H1 (cell line): ENCODE results near the gene MT2A. TPM values are rescaled to one million over a fixed set of nuclear protein-coding genes. Genes with fewer than 3 reads are reported as not detected.
A peak's percentile ranks its signal among the peaks of the same experiment; 100 is the strongest.

Experiments used
- CTCF ChIA-PET: fragments of 300-600 bp; sonication (Branson Sonifier 250); formaldehyde crosslinking; loops from one replicate; lab custom pipeline; 2021; ENCODE audit not compliant: partially characterized antibody; lab: Charles Lee
- POLR2A ChIA-PET: fragments of 300-600 bp; sonication (Branson Sonifier 250); formaldehyde crosslinking; loops from one replicate; lab custom pipeline; 2021; ENCODE audit warnings: inconsistent platforms; ENCODE audit not compliant: partially characterized antibody; lab: Charles Lee
- DNase-seq, 2 experiments: peaks; one replicate each; pipeline versions ENCODE4 v3.0.0 to v3.0.0-alpha.2; 2010 to 2022; ENCODE audit warnings: low spot score in 2 of 2, low read depth in 1 of 2, mixed read lengths in 1 of 2
- FAIRE-seq: peaks from 2 replicates; lab custom pipeline; 2011; peaks lifted over from hg19 to GRCh38; lab: Jason Lieb, UNC
- H2AFZ ChIP-seq: 2 replicates; pipeline ENCODE4 v1.8.1; 2012; ENCODE audit warnings: low read length, inconsistent platforms
- H2AK5ac ChIP-seq: 2 replicates; pipeline ENCODE4 v1.6.1; 2013; ENCODE audit warnings: low read depth, low read length
- H2BK120ac ChIP-seq: replicated peaks from 2 replicates; pipeline ENCODE3; 2013; ENCODE audit warnings: low read depth, low read length, inconsistent platforms
- H2BK12ac ChIP-seq: 2 replicates; pipeline ENCODE4 v1.6.1; 2013; ENCODE audit warnings: low read depth, low read length
- H2BK15ac ChIP-seq: 2 replicates; pipeline ENCODE4 v1.6.1; 2013; ENCODE audit warnings: low read length
- H2BK20ac ChIP-seq: 2 replicates; pipeline ENCODE4 v1.6.1; 2013; ENCODE audit warnings: low read length
- H2BK5ac ChIP-seq: 2 replicates; pipeline ENCODE4 v1.6.1; 2013; ENCODE audit warnings: low read depth, low read length
- H3K14ac ChIP-seq: 2 replicates; pipeline ENCODE4 v1.6.1; 2013; ENCODE audit warnings: inconsistent platforms; ENCODE audit not compliant: insufficient read length
- H3K18ac ChIP-seq: 2 replicates; pipeline ENCODE4 v1.6.1; 2013; ENCODE audit warnings: low read length; ENCODE audit errors: extremely low read depth
- H3K23ac ChIP-seq: 2 replicates; pipeline ENCODE4 v1.6.1; 2013; ENCODE audit warnings: inconsistent platforms; ENCODE audit not compliant: insufficient read length
- H3K23me2 ChIP-seq: 2 replicates; pipeline ENCODE4 v1.6.1; 2013; ENCODE audit warnings: low read depth, low read length
- H3K27ac ChIP-seq: 2 replicates; pipeline ENCODE4 v1.6.1; 2011; ENCODE audit warnings: low read depth, low read length, inconsistent platforms
- H3K27me3 ChIP-seq, 4 experiments: replicated peaks in 1 of 4; 1 replicate in 1 of 4; 2 replicates in 3 of 4; pipeline versions ENCODE4 v1.6.1 to v1.8.1; 2011 to 2013; ENCODE audit warnings: low read length in 3 of 4, mild to moderate bottlenecking in 3 of 4, inconsistent platforms in 2 of 4, mixed read lengths in 2 of 4, moderate library complexity in 1 of 4; ENCODE audit not compliant: control insufficient read depth in 3 of 4, insufficient read depth in 3 of 4; ENCODE audit errors: extremely low read depth in 1 of 4
- H3K36me3 ChIP-seq, 4 experiments: 2 replicates each; pipeline versions ENCODE4 v1.6.1 to v1.8.1; 2011 to 2013; ENCODE audit warnings: mild to moderate bottlenecking in 4 of 4, low read length in 3 of 4, moderate library complexity in 2 of 4, control low read depth in 1 of 4, inconsistent platforms in 1 of 4; ENCODE audit not compliant: insufficient read depth in 4 of 4, control insufficient read depth in 2 of 4
- H3K4ac ChIP-seq: replicated peaks from 2 replicates; pipeline ENCODE3; 2013; ENCODE audit warnings: low read length, low read depth, mixed read lengths, inconsistent platforms; ENCODE audit not compliant: insufficient read length
- H3K4me1 ChIP-seq, 4 experiments: replicated peaks in 1 of 4; 1 replicate in 1 of 4; 2 replicates in 3 of 4; pipeline versions ENCODE4 v1.6.1 to v1.8.1; 2011 to 2013; ENCODE audit warnings: low read length in 3 of 4, inconsistent platforms in 2 of 4, mixed read lengths in 1 of 4; ENCODE audit not compliant: insufficient read depth in 4 of 4, control insufficient read depth in 3 of 4
- H3K4me2 ChIP-seq, 2 experiments: 2 replicates each; pipeline versions ENCODE4 v1.6.1 to v1.8.1; 2011 to 2013; ENCODE audit warnings: low read depth in 2 of 2, low read length in 2 of 2, control low read depth in 1 of 2, inconsistent platforms in 1 of 2, mild to moderate bottlenecking in 1 of 2; ENCODE audit not compliant: insufficient read depth in 1 of 2
- H3K4me3 ChIP-seq, 4 experiments: fragments of 200-600, 300-600 bp in 1 of 4; sonication (generic), shearing (Covaris generic), sonication (Bioruptor Twin) in 1 of 4; 2 replicates each; pipeline versions ENCODE4 v1.5.1 to v1.8.1; 2011 to 2016; ENCODE audit warnings: low read length in 4 of 4, low read depth in 3 of 4, control low read depth in 2 of 4, inconsistent platforms in 2 of 4, mild to moderate bottlenecking in 2 of 4, mixed read lengths in 1 of 4, moderate library complexity in 1 of 4; ENCODE audit not compliant: insufficient read depth in 2 of 4; ENCODE audit errors: extremely low read depth in 1 of 4
- H3K56ac ChIP-seq: replicated peaks from 2 replicates; pipeline ENCODE3; 2013; ENCODE audit warnings: low read depth, mild to moderate bottlenecking, mixed read lengths, low read length, inconsistent platforms; ENCODE audit not compliant: insufficient read length
- H3K79me1 ChIP-seq: 2 replicates; pipeline ENCODE4 v1.6.1; 2013; ENCODE audit warnings: low read depth, low read length, control low read depth
- H3K79me2 ChIP-seq, 2 experiments: 2 replicates each; pipeline versions ENCODE4 v1.6.1 to v1.8.1; 2012 to 2013; ENCODE audit warnings: low read length in 2 of 2, mild to moderate bottlenecking in 2 of 2, inconsistent platforms in 1 of 2; ENCODE audit not compliant: insufficient read depth in 2 of 2, control insufficient read depth in 1 of 2
- H3K9ac ChIP-seq, 4 experiments: replicated peaks in 1 of 4; 1 replicate in 1 of 4; 2 replicates in 3 of 4; pipeline versions ENCODE4 v1.6.1 to v1.8.1; 2011 to 2013; ENCODE audit warnings: low read depth in 3 of 4, low read length in 3 of 4, control low read depth in 2 of 4, mild to moderate bottlenecking in 2 of 4, moderate library complexity in 2 of 4, inconsistent platforms in 1 of 4; ENCODE audit errors: extremely low read depth in 1 of 4
- H3K9me3 ChIP-seq, 2 experiments: 2 replicates each; pipeline versions ENCODE4 v1.6.1 to v1.8.1; 2012 to 2013; ENCODE audit warnings: mild to moderate bottlenecking in 2 of 2, moderate library complexity in 2 of 2, control low read depth in 1 of 2, inconsistent platforms in 1 of 2, low read depth in 1 of 2, low read length in 1 of 2, mixed read lengths in 1 of 2; ENCODE audit not compliant: insufficient read depth in 2 of 2
- H4K20me1 ChIP-seq, 2 experiments: replicated peaks in 1 of 2; 2 replicates each; pipeline versions ENCODE3 to v1.8.1; 2011 to 2013; ENCODE audit warnings: inconsistent platforms in 2 of 2, low read length in 2 of 2, mild to moderate bottlenecking in 1 of 2; ENCODE audit not compliant: insufficient read depth in 2 of 2, control insufficient read depth in 1 of 2
- H4K5ac ChIP-seq: 2 replicates; pipeline ENCODE4 v1.6.1; 2013; ENCODE audit warnings: low read length, low read depth, mixed read lengths, inconsistent platforms; ENCODE audit not compliant: insufficient read length
- H4K8ac ChIP-seq: 2 replicates; pipeline ENCODE4 v1.8.0; 2013; ENCODE audit warnings: mild to moderate bottlenecking, moderate library complexity, low read length, inconsistent platforms; ENCODE audit not compliant: insufficient read depth; ENCODE audit errors: extremely low read depth
- H4K91ac ChIP-seq: replicated peaks from 2 replicates; pipeline ENCODE3; 2013; ENCODE audit warnings: low read length, mixed read lengths, inconsistent platforms; ENCODE audit not compliant: insufficient read length
- CEBPB ChIP-seq: IDR thresholded peaks from 2 replicates; pipeline ENCODE4 v1.6.1; 2012; ENCODE audit warnings: low read depth, low read length
- RBBP5 ChIP-seq: IDR thresholded peaks from 2 replicates; pipeline ENCODE4 v1.7.1; 2012; ENCODE audit warnings: low read depth, mild to moderate bottlenecking, inconsistent platforms, low read length, moderate library complexity, borderline replicate concordance
- WGBS, 2 experiments: shearing (Covaris generic) in 1 of 2; methylation state at CpG; one replicate each; pipeline versions ENCODE4 v1.1.6 to v1.1.7; 2013 to 2015; ENCODE audit warnings: low lambda C conversion rate in 2 of 2, mixed read lengths in 2 of 2, inconsistent platforms in 1 of 2, low coverage in 1 of 2, missing lambda C conversion rate in 1 of 2; ENCODE audit not compliant: insufficient replicate concordance in 2 of 2, insufficient coverage in 1 of 2, insufficient read length in 1 of 2; ENCODE audit errors: extremely low coverage in 1 of 2, missing lambda C conversion rate in 1 of 2; 5-methylcytosine and 5-hydroxymethylcytosine counted together
- polyA plus RNA-seq, 7 experiments: library from polyadenylated mRNA; depleted of rRNA in 3 of 7; stranded (reverse) in 5 of 7; unstranded in 2 of 7; fragments of >200 nt in 5 of 7; fragments of 200-250 nt in 2 of 7; gene quantifications; 1 replicate in 5 of 7; 2 replicates in 1 of 7; 4 replicates in 1 of 7; pipeline versions ENCODE4 v1.2.1 to v1.2.3, GENCODE V29; 2011 to 2013; ENCODE audit warnings: missing spikeins in 2 of 7, mixed read lengths in 2 of 7
- total RNA-seq: library from RNA; stranded (reverse); fragmentation: NEBNext Ultra II Directional; extraction: Animal tissue kit (Norgen Biotek cat#: 25700); gene quantifications from 2 replicates; pipeline ENCODE4 v1.2.1, GENCODE V29; 2021

MT2A gene
- total and polyA plus RNA-seq, 2 of the 8 experiments (the other 6 are each of a cell fraction or from before 2014, with no cell fraction given) = 9.5 to 30.1 TPM

- ChIA-PET POLR2A (interaction anchor here (1.0 to 6.3 kb wide), 5 partner anchors 14 to 43 kb away, joined by 3 to 30 read pairs (median 4); partner anchors contain the start of gene MT1F), CTCF (interaction anchor here (0.6 to 4.1 kb wide), 10 partner anchors 10 to 279 kb away, joined by 3 to 28 read pairs (median 3); partner anchors contain the start of gene MT1B)
- Histone ChIP-seq H3K9ac (no peak overlapping the region), H3K27me3 (peaks cover 87 to 100% (median 99%) of the 10 kb centered on the region in 4 experiments), H3K9me3 (no peaks in the 10 kb centered on the region), H3K4me1 (peaks cover 3 to 17% (median 6%) of the 10 kb centered on the region in 4 experiments), H3K23me2 (peaks cover 9% of the 10 kb centered on the region), H3K27ac (no peak overlapping the region), H3K18ac (no peak overlapping the region), H3K56ac (no peak overlapping the region), H2BK120ac (no peak overlapping the region), H3K79me2 (no peaks in the 10 kb centered on the region), H2BK20ac (no peak overlapping the region; the same call in 1 of the 2 replicates), H4K5ac (no peak overlapping the region), H3K23ac (no peak overlapping the region), H3K79me1 (no peaks in the 10 kb centered on the region), H3K14ac (no peak overlapping the region), H2BK12ac (no peak overlapping the region), H2BK15ac (no peak overlapping the region), H2AFZ (no peak overlapping the region), H4K91ac (no peak overlapping the region), H2BK5ac (no peak overlapping the region), H3K4ac (no peak overlapping the region), H3K4me3 (no peak overlapping the region), H4K20me1 (peaks cover 5 to 31% of the 10 kb centered on the region in 2 experiments), H3K4me2 (no peak overlapping the region), H4K8ac (no peak overlapping the region), H3K36me3 (no peaks in the 10 kb centered on the region), H2AK5ac (no peak overlapping the region)
- TF ChIP-seq RBBP5 (no peak), CEBPB (peak; percentile 19; the same call in 1 of the 2 replicates)
- FAIRE-seq = no peak
- no peak for DNase-seq
- 68% methylated on average over 2 of the region's 2 CpGs; no CpG with 5 or more reads in 1 of the 2 experiments for WGBS, 2 experiments
These were observed 32.8 kb downstream of the MT2A start for GRCh38 chr16:56641166-56641565.
